Thymus (tissue), 11 donors: ENCODE results near the gene SHISAL2A. TPM values are rescaled to one million over a fixed set of nuclear protein-coding genes. Genes with fewer than 3 reads are reported as not detected.

Source experiments
- DNase-seq, 9 donors: peaks; one replicate each; pipeline ENCODE4 v3.0.0-alpha.2; 2013; ENCODE audit warnings: low spot score in 9 of 9, low read depth in 6 of 9, missing footprints in 1 of 9
- H3K27ac ChIP-seq, 2 donors: one replicate each; pipeline ENCODE4 v1.5.1; 2013; ENCODE audit warnings: control low read depth in 1 of 2, low read depth in 1 of 2, low read length in 1 of 2, mild to moderate bottlenecking in 1 of 2, moderate library complexity in 1 of 2
- H3K27me3 ChIP-seq, 2 donors: one replicate each; pipeline ENCODE4 v1.5.1; 2013; ENCODE audit warnings: low read length in 1 of 2; ENCODE audit not compliant: control insufficient read depth in 2 of 2, insufficient read depth in 1 of 2
- H3K36me3 ChIP-seq, 2 donors: one replicate each; pipeline ENCODE4 v1.5.1; 2013; ENCODE audit warnings: low read length in 1 of 2, mild to moderate bottlenecking in 1 of 2, moderate library complexity in 1 of 2; ENCODE audit not compliant: control insufficient read depth in 2 of 2, insufficient read depth in 2 of 2
- H3K4me1 ChIP-seq, 2 donors: one replicate each; pipeline ENCODE4 v1.5.1; 2013; ENCODE audit warnings: low read length in 2 of 2; ENCODE audit not compliant: control insufficient read depth in 2 of 2, insufficient read depth in 2 of 2
- H3K4me3 ChIP-seq, 2 donors: one replicate each; pipeline ENCODE4 v1.5.1; 2013; ENCODE audit warnings: low read length in 2 of 2, control low read depth in 1 of 2, mild to moderate bottlenecking in 1 of 2
- H3K9me3 ChIP-seq, 2 donors: one replicate each; pipeline ENCODE4 v1.5.1; 2013; ENCODE audit warnings: low read length in 1 of 2, mild to moderate bottlenecking in 1 of 2; ENCODE audit not compliant: control insufficient read depth in 2 of 2, insufficient read depth in 1 of 2
- WGBS: extraction: QIAGEN DNeasy Blood & Tissue Kit; methylation state at CpG from one replicate; pipeline ENCODE4 v1.1.7; 2013; 5-methylcytosine and 5-hydroxymethylcytosine counted together
- polyA plus RNA-seq: library from polyadenylated mRNA; stranded (reverse); fragments of 200-250 nt; gene quantifications from one replicate; pipeline ENCODE4 v1.2.3, GENCODE V29; 2013
- total RNA-seq: library from RNA; stranded (reverse); fragments of 120-200 nt; gene quantifications from one replicate; pipeline ENCODE4 v1.2.4, GENCODE V29; 2013
- donor health status: healthy.

Gene SHISAL2A
- total and polyA plus RNA-seq, 2 donors, result 0.61 to 2.6 TPM

GRCh38 chr1:52662645-52663313 lies 29.8 kb downstream of the SHISAL2A start:
- Histone ChIP-seq H3K36me3 (no peaks in the 10 kb centered on the region), H3K27me3 (no peaks in the 10 kb centered on the region), H3K4me3 (no peak overlapping the region), H3K27ac (no peak overlapping the region), H3K4me1 (no peaks in the 10 kb centered on the region), H3K9me3 (no peaks in the 10 kb centered on the region)
- 71% methylated on average over 13 of the region's 13 CpGs for WGBS
- no peak for DNase-seq

DNA sequence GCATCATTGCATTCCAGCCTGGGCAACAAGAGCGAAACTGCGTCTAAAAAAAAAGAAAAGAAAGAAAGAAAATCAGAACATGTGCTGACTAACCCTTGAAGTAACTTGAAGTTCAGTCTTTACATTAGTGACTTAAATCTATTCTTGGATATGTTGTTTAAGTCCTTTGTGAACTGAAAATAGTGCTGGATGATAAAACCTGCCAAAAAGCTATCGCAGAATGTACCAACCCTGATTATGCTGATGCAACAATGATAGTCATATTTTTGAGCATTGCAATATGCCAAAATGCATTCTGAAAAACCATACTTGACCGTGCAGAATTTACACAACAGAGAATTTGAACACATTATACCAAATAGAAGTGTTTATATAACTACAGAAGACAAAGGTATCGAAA lies 30.7 kb downstream of the SHISAL2A start:
- H3K27ac ChIP-seq, result no peak overlapping the region
- H3K4me1 ChIP-seq, result no peaks in the 10 kb centered on the region
- H3K4me3 ChIP-seq, result no peak overlapping the region
- no peaks in the 10 kb centered on the region for H3K36me3 ChIP-seq
- no peaks in the 10 kb centered on the region for H3K27me3 ChIP-seq
- WGBS, result 98% methylated on average over 5 of the region's 5 CpGs
- DNase-seq, result no peak
- H3K9me3 ChIP-seq, result no peaks in the 10 kb centered on the region

- DNase-seq, result no peak
- no peaks in the 10 kb centered on the region for H3K36me3 ChIP-seq
- no peak overlapping the region for H3K27ac ChIP-seq
- H3K27me3 ChIP-seq, result no peaks in the 10 kb centered on the region
- no peak overlapping the region for H3K4me3 ChIP-seq
- H3K9me3 ChIP-seq, result no peaks in the 10 kb centered on the region
- no peaks in the 10 kb centered on the region for H3K4me1 ChIP-seq
- WGBS, result 98% methylated on average over 8 of the region's 8 CpGs
Measured at GRCh38 chr1:52665006-52665941, 32.3 kb downstream of the SHISAL2A start.

DNA sequence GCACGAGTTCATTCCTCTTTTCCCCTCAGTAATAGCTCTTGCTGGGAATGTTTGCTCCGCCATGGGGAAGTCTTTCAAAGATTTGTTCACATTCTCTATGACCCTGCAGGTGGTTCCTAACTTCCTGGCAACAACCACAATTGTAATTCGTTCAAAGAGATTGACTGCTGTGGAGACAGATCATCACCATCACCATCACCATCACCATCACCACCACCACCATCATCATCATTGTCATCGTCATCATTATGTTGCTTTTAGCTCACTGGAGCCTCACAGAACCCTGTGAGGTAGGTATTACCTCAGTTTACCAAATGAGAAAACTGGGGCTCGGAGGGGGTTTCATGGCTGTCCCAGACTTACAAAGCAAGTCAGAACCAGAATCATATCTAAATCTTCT lies 34.3 kb downstream of the SHISAL2A start:
- Histone ChIP-seq H3K4me1 (no peaks in the 10 kb centered on the region), H3K36me3 (no peaks in the 10 kb centered on the region), H3K9me3 (no peaks in the 10 kb centered on the region), H3K27me3 (no peaks in the 10 kb centered on the region), H3K4me3 (no peak overlapping the region), H3K27ac (no peak overlapping the region)
- WGBS, result 87% methylated on average over 5 of the region's 5 CpGs
- no peak for DNase-seq

DNA sequence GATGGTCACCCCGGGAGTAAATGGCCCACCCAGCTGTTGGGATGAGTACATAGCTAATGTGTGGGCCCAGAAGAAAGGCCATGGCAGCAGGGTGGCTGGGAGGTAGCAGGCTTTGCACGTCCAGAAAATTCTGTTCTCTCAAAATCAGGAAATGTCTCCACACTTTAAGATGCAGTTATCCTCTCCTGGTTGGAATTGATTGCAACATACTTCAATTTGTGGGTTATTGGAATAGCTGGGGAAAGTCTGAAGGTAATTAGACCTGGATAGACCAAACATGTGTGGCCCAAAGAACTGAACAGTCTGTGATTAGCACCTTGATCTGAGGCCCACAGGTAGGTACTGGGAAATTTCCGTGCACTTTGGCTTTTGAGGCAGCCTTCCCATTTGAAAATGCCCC lies 35.0 kb downstream of the SHISAL2A start:
- Histone ChIP-seq H3K27me3 (no peaks in the 10 kb centered on the region), H3K4me1 (no peaks in the 10 kb centered on the region), H3K27ac (no peak overlapping the region), H3K9me3 (no peaks in the 10 kb centered on the region), H3K36me3 (no peaks in the 10 kb centered on the region), H3K4me3 (no peak overlapping the region)
- WGBS, result 97% methylated on average over 3 of the region's 3 CpGs
- no peak for DNase-seq

- no peaks in the 10 kb centered on the region for H3K9me3 ChIP-seq
- no peak overlapping the region for H3K4me3 ChIP-seq
- no peaks in the 10 kb centered on the region for H3K4me1 ChIP-seq
- no peak for DNase-seq
- H3K36me3 ChIP-seq, result no peaks in the 10 kb centered on the region
- 99% methylated on average over 2 of the region's 2 CpGs for WGBS
- no peaks in the 10 kb centered on the region for H3K27me3 ChIP-seq
- H3K27ac ChIP-seq, result no peak overlapping the region
Measured at GRCh38 chr1:52668711-52669110, 35.7 kb downstream of the SHISAL2A start.

DNA sequence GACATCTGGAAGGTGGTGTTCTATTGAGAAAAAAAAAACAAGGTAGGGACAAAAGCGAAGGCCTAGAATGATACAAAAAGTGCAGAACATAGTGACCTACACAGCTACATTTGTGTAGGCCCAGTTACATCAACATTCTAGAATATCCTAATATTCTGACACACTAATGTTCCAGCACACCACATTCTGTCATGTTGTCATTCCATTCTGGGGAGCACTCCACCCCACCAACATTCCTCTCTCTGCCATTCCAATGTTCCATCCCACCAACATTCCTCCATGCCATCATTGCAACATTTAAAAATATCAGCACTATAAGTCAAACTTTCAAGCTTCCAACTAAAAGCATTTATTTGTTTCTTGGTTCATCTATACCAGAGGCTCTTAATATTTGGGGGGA lies 36.7 kb downstream of the SHISAL2A start:
- H3K27ac ChIP-seq, result no peak overlapping the region
- H3K36me3 ChIP-seq, result no peaks in the 10 kb centered on the region
- no peaks in the 10 kb centered on the region for H3K27me3 ChIP-seq
- 97% methylated on average over 1 of the region's 1 CpG for WGBS
- no peaks in the 10 kb centered on the region for H3K9me3 ChIP-seq
- H3K4me3 ChIP-seq, result no peak overlapping the region
- H3K4me1 ChIP-seq, result no peaks in the 10 kb centered on the region
- DNase-seq, result no peak

GRCh38 chr1:52670604-52671003 lies 37.6 kb downstream of the SHISAL2A start:
- Histone ChIP-seq H3K9me3 (no peaks in the 10 kb centered on the region), H3K36me3 (no peaks in the 10 kb centered on the region), H3K27ac (no peak overlapping the region), H3K27me3 (no peaks in the 10 kb centered on the region), H3K4me1 (no peaks in the 10 kb centered on the region), H3K4me3 (no peak overlapping the region)
- WGBS, result 94% methylated on average over 2 of the region's 2 CpGs
- DNase-seq, result no peak

DNA sequence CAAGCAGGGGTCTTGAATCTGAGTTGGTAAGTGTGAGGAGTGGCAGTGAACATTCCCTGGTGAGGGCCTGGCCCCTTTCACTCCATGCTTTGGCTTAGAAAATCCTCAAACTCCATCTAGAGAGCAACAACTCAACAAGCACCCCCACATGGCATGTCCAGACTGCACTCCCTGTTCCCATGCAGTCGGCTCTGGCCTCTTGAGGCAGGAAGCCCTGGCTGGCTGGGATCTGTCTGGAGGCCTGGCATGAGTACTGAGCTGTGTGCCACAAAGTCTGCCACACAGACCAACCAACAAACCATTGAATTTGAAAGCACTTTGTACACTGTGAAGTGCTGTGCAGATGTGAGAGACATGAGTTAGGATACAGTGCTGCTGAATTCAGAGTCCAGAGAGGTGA lies 40.0 kb downstream of the SHISAL2A start:
- Histone ChIP-seq H3K9me3 (no peaks in the 10 kb centered on the region), H3K4me3 (no peak overlapping the region), H3K4me1 (no peaks in the 10 kb centered on the region), H3K36me3 (no peaks in the 10 kb centered on the region), H3K27ac (no peak overlapping the region), H3K27me3 (no peaks in the 10 kb centered on the region)
- no peak for DNase-seq
- WGBS, result 96% methylated on average over 1 of the region's 1 CpG
